ENCODE data around the gene DYNLT5.
"Not testable (repeated sequence)": the region's sequence is repeated elsewhere in the genome, so short reads cannot be mapped to it uniquely, and the experiment has no call there.

The DYNLT5 gene

GRCh38 chr1:66791621-66792610 is 39.7 kb downstream of the DYNLT5 start:
- no peak for DNase-seq

- DNase-seq, result not testable (repeated sequence)
These were observed 43.6 kb downstream of the DYNLT5 start for GRCh38 chr1:66795839-66796238.

DNA sequence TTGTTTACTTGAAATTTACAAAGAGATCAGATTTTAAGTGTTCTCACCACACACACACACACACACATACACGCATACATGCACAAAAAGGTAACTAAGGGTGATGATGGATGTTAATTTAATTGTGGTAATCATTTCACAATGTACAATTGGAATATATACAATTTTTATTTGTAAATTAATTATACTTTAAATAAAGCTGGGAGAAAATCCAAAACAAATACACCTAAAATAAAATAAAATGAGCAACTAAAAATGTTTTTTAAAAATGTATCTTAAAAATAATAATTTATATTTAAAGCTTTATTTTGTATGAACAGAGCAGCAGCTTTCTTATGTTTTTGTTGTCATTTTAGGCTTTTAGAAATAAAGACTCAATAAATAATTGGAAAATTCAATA is 57.0 kb downstream of the DYNLT5 start:
- no peak for DNase-seq

DNA sequence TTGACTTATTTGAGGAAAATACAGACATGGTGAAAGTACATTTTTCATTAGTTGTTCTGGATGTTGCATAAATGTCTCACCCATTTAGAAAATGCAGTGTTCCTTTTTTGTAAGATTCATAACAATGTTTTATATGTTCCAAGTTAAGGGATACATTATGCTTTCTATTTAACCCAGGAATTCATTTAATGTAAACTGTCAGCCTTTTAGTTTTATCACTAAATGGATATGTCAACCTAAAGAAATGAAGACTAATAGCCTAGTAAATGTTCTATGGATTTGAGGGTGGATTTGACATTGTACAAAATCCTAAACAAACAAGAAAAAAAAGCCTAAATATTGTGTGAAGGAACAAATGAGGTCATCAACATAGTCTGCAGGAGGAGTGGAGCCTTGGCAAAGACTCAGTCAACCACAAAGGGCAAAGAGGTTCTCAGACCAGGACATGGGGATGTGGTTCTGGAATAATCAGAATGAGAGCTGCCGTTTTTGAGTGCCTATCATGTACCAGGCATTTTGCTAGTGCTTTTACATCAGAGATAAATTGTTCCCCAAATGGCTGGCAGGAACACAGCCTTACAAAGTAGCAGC is 57.6 kb downstream of the DYNLT5 start:
- no peak for DNase-seq

- no peak for DNase-seq
These were observed 72.5 kb downstream of the DYNLT5 start for GRCh38 chr1:66824771-66825170.

All from retina (tissue), 1 donor.